GM12801 (cell line): ENCODE results near the gene KIF5B.

Experiments
- TF ChIP-seq, protein P1 (sequence below): IDR thresholded peaks from one replicate; pipeline ENCODE4 v1.5.1; 2011; ENCODE audit warnings: control low read depth; ENCODE audit not compliant: insufficient read length; ENCODE audit errors: extremely low read depth

KIF5B gene

GRCh38 chr10:32056136-32057035 is at the start of gene KIF5B:
KIF5B (minus strand) TSS chr10:32056425; CDS start chr10:32055973, 452 bp downstream.
- TF ChIP-seq, protein P1, sequence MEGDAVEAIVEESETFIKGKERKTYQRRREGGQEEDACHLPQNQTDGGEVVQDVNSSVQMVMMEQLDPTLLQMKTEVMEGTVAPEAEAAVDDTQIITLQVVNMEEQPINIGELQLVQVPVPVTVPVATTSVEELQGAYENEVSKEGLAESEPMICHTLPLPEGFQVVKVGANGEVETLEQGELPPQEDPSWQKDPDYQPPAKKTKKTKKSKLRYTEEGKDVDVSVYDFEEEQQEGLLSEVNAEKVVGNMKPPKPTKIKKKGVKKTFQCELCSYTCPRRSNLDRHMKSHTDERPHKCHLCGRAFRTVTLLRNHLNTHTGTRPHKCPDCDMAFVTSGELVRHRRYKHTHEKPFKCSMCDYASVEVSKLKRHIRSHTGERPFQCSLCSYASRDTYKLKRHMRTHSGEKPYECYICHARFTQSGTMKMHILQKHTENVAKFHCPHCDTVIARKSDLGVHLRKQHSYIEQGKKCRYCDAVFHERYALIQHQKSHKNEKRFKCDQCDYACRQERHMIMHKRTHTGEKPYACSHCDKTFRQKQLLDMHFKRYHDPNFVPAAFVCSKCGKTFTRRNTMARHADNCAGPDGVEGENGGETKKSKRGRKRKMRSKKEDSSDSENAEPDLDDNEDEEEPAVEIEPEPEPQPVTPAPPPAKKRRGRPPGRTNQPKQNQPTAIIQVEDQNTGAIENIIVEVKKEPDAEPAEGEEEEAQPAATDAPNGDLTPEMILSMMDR = no peak

DNA sequence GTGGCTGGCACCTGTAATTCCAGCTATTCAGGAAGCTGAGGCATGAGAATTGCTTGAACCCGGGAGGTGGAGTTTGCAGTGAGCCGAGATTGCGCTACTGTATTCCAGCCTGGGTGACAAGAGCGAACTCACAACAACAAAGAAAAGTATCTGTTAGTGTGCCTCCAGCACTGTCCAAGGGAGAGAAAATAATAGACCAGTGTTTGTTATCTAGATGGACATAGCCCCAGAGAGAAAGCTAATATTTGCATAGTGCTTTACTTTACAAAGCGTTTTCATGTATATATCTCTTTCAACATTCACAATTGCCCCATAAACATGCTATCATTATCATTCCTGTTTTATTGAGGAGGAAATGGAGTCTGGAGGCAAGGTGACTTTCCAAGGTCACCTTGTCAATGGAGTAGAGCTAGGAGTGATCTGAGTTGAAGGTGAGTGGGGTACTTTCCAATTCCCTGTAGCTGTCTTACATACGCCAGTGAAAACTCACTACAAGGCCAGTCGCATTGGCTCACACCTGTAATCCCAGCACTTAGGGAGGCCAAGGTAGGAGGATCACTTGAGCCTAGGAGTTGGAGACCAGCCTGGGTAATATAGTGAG is 49.7 kb upstream of the KIF5B start:
- TF ChIP-seq, protein P1 = no peak

GRCh38 chr10:32104622-32105509 is 48.6 kb upstream of the KIF5B start:
- TF ChIP-seq, protein P1 = no peak

GRCh38 chr10:32104181-32104580 is 48.0 kb upstream of the KIF5B start:
- TF ChIP-seq, protein P1 = no peak

GRCh38 chr10:32103721-32104120 is 47.5 kb upstream of the KIF5B start:
- TF ChIP-seq, protein P1 = no peak

DNA sequence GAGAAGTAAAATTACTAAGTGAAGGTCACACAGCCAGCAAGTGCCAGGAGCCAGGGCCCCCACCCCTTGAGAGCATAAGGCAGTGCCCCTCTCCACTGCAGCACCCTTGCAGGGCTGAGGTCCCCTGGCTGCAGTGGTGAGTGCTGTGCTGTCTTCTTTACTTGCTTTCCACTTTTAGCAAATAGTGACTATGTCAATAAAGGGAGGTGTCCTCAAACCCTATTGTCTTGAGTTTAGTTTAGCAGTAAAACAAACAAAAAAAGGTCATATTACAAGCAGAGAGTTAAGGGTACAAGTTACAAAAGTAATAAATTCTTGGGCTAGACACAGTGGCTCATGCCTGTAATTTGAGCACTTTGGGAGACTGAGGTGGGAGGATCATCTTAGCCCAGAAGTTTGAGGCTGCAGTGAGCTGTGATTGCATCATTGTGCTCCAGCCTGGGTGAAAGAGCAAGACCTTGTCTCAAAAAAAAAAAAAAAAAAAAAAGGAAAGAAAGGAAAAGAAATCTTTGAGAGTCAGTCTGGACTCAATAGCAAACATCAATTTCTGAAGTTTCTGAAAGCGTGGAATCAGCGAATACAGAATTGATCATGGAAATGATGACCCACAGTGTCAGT is 39.0 kb upstream of the KIF5B start:
- TF ChIP-seq, protein P1 = no peak
